Measurements from ENCODE around the gene A4GNT. TPM values are rescaled to one million over a fixed set of nuclear protein-coding genes. Genes with fewer than 3 reads are reported as not detected.
"Not testable (repeated sequence)": the region's sequence is repeated elsewhere in the genome, so short reads cannot be mapped to it uniquely, and the experiment has no call there.

A4GNT gene
- total RNA-seq, 4 donors from 2014 or later: not detected

DNA sequence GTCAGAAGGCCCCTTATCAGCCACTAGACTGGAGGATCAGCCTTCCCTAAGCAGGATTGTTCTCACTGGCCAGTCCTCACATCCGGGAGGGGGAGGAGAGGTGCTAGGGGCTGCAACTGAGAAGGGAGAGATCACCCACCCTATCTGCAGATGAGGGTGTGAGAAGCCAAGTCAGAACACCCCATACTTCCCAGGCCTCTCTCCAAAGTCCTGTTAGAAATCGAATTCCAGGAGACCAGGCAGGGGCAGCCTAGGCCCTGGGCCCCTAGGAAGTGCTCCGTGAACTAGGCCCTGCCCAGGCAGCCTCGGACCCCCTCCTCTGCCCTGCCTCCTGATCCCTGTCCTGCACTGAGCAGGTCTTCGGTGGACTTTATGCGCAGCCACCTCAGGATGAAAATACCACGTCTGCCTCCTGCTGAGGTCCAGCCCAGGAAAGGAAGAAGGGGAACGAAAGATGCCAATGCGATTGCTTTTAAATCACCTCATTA is 17.7 kb downstream of the A4GNT start:
- Histone ChIP-seq H3K4me1 (peaks cover 25 to 32% of the 10 kb centered on the region in 2 donors), H3K36me3 (no peaks in the 10 kb centered on the region), H3K27me3 (no peaks in the 10 kb centered on the region), H3K27ac (peak overlapping the region; percentile 38 to 85 (median 73)), H3K9me3 (no peaks in the 10 kb centered on the region), H3K4me3 (replicated peaks in 1 of 3) (peak overlapping the region; percentile 57 to 70 (median 70))
- intact Hi-C loops (cut with DNase I): no loop called here
- WGBS, 2 donors: 35 to 43% methylated on average over 9 of the region's 9 CpGs
- TF ChIP-seq, protein P1, sequence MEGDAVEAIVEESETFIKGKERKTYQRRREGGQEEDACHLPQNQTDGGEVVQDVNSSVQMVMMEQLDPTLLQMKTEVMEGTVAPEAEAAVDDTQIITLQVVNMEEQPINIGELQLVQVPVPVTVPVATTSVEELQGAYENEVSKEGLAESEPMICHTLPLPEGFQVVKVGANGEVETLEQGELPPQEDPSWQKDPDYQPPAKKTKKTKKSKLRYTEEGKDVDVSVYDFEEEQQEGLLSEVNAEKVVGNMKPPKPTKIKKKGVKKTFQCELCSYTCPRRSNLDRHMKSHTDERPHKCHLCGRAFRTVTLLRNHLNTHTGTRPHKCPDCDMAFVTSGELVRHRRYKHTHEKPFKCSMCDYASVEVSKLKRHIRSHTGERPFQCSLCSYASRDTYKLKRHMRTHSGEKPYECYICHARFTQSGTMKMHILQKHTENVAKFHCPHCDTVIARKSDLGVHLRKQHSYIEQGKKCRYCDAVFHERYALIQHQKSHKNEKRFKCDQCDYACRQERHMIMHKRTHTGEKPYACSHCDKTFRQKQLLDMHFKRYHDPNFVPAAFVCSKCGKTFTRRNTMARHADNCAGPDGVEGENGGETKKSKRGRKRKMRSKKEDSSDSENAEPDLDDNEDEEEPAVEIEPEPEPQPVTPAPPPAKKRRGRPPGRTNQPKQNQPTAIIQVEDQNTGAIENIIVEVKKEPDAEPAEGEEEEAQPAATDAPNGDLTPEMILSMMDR (IDR thresholded peaks at IDR 0.05): no peak
- TF ChIP-seq POLR2A (IDR thresholded peaks at IDR 0.05): no peak
- peak in 1 of 2 donors; percentile 2 for DNase-seq

DNA sequence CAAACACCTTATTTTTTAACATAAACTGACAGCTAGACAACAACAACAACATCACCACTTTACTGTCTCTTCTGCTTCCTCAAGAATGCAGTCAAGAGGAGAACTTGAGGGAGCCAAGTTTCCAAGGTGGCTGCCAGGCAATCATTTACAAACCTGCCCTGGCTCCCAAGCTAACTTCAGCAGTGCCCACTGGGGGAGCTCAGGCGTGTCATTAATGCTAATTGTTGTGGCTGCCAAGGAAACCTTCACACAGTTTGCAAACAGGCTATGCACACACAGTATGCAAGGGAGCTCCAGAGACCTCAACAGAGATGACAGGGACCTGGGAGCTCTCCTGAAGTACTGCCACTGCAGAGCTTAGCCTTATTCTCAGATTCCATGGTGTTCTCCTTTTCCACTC is 18.9 kb downstream of the A4GNT start:
- no peaks in the 10 kb centered on the region for H3K36me3 ChIP-seq
- WGBS, 2 donors: 14 to 31% methylated on average over 1 of the region's 1 CpG
- H3K9me3 ChIP-seq: no peaks in the 10 kb centered on the region
- peak; percentile 48 to 52 for DNase-seq
- TF ChIP-seq, protein P1 (IDR thresholded peaks at IDR 0.05): no peak
- no peak for TF ChIP-seq POLR2A (IDR thresholded peaks at IDR 0.05)
- no peak overlapping the region for H3K4me3 ChIP-seq (replicated peaks in 1 of 3)
- H3K27ac ChIP-seq: peak overlapping the region in 1 of 3 donors; percentile 20
- no peaks in the 10 kb centered on the region for H3K27me3 ChIP-seq
- intact Hi-C loops (cut with DNase I): no loop called here
- H3K4me1 ChIP-seq: peaks cover 25 to 32% of the 10 kb centered on the region in 2 donors

DNA sequence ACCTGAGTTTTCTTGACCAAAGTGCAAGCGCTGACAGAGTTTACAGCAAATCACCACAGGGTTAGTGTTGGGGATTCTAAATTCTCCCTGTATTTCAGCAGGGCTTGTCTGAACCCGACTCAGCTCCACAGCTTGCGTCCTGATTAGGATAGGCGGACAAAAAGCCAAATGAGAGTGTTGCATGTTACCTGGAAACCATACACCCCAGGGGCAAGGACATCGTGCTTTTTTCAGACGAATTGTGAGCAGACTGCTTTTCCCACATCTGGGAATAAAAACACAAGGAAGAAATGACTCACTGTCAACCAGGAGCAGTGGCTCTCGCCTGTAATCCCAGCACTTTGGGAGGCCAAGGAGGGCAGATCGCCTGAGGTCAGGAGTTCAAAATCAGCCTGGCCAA is 19.8 kb downstream of the A4GNT start:
- intact Hi-C loops (cut with DNase I): no loop called here
- WGBS, 2 donors: 90 to 91% methylated on average over 8 of the region's 8 CpGs
- Histone ChIP-seq H3K27ac (no peak overlapping the region), H3K36me3 (no peaks in the 10 kb centered on the region), H3K4me3 (replicated peaks in 1 of 3) (no peak overlapping the region), H3K4me1 (peaks cover 25 to 32% of the 10 kb centered on the region in 2 donors), H3K27me3 (no peaks in the 10 kb centered on the region), H3K9me3 (no peaks in the 10 kb centered on the region)
- no peak for DNase-seq
- no peak for TF ChIP-seq POLR2A (IDR thresholded peaks at IDR 0.05)
- TF ChIP-seq, protein P1 (IDR thresholded peaks at IDR 0.05): no peak

- Histone ChIP-seq H3K36me3 (peaks cover 4 to 5% of the 10 kb centered on the region in 2 donors), H3K27ac (no peak overlapping the region), H3K4me3 (replicated peaks in 1 of 3) (no peak overlapping the region), H3K9me3 (no peaks in the 10 kb centered on the region), H3K27me3 (no peaks in the 10 kb centered on the region), H3K4me1 (no peaks in the 10 kb centered on the region)
- 95 to 96% methylated on average over 1 of the region's 1 CpG for WGBS, 2 donors
- intact Hi-C loops (cut with DNase I): no loop called here
- no peak for TF ChIP-seq POLR2A (IDR thresholded peaks at IDR 0.05)
- TF ChIP-seq, protein P1 (IDR thresholded peaks at IDR 0.05): no peak
- no peak for DNase-seq
Observed at GRCh38 chr3:138105598-138105997, 26.6 kb downstream of the A4GNT start.

GRCh38 chr3:138103466-138103865 is 28.7 kb downstream of the A4GNT start:
- H3K27me3 ChIP-seq: no peaks in the 10 kb centered on the region
- TF ChIP-seq POLR2A (IDR thresholded peaks at IDR 0.05): no peak
- TF ChIP-seq, protein P1 (IDR thresholded peaks at IDR 0.05): no peak
- intact Hi-C loops (cut with DNase I): no loop called here
- no peaks in the 10 kb centered on the region for H3K9me3 ChIP-seq
- no peak for DNase-seq
- no peak overlapping the region for H3K27ac ChIP-seq
- H3K4me3 ChIP-seq (replicated peaks in 1 of 3): no peak overlapping the region
- no peaks in the 10 kb centered on the region for H3K4me1 ChIP-seq
- WGBS, 2 donors: 86 to 99% methylated on average over 1 to 10 of the region's 19 CpGs
- H3K36me3 ChIP-seq: peaks cover 4 to 5% of the 10 kb centered on the region in 2 donors

- 87 to 88% methylated on average over 14 to 22 of the region's 22 CpGs for WGBS, 2 donors
- DNase-seq; H3K27me3 ChIP-seq; H3K4me3 ChIP-seq (replicated peaks in 1 of 3); H3K36me3 ChIP-seq; H3K4me1 ChIP-seq; H3K9me3 ChIP-seq; H3K27ac ChIP-seq; intact Hi-C loops (cut with DNase I): not testable (repeated sequence)
Observed at GRCh38 chr3:138101351-138101940, 30.7 kb downstream of the A4GNT start.
